ENCODE results near the gene FGF1. TPM values are rescaled to one million over a fixed set of nuclear protein-coding genes. Genes with fewer than 3 reads are reported as not detected.

Gene FGF1
- total and polyA plus RNA-seq, 2 donors (not counting 3 experiments of a cell fraction or from before 2014, with no cell fraction given): not detected

GRCh38 chr5:142609142-142609541 lies 76.7 kb downstream of the FGF1 start:
- BruUV-seq (replicated peaks): no TSS peak
- DNase-seq (ENCODE audit: low read depth, low spot score): no peak
- H3K4me3 ChIP-seq (replicated peaks in 1 of 3; ENCODE audit: insufficient read depth in 1 of 3, low read depth in 1 of 3, low read length in 3 of 3): no peak overlapping the region
- peaks cover 2 to 37% of the 10 kb centered on the region in 2 experiments for H3K27me3 ChIP-seq (ENCODE audit: control insufficient read depth in 2 of 2, insufficient read depth in 2 of 2, low read length in 2 of 2)
- no peaks in the 10 kb centered on the region for H4K20me1 ChIP-seq (replicated peaks; ENCODE audit: control insufficient read depth, extremely low read depth, insufficient read depth, low read length)
- H3K9me1 ChIP-seq (replicated peaks; ENCODE audit: control insufficient read depth, extremely low read depth, insufficient read depth, low read length): no peaks in the 10 kb centered on the region
- no peak overlapping the region for H3K4me2 ChIP-seq (ENCODE audit: insufficient read depth, low read length)
- POLR2A ChIA-PET: no interaction called here
- H3K36me3 ChIP-seq (ENCODE audit: control insufficient read depth in 2 of 2, extremely low read depth in 1 of 2, insufficient read depth in 2 of 2, low read length in 2 of 2): no peaks in the 10 kb centered on the region
- H3K9ac ChIP-seq (replicated peaks; ENCODE audit: extremely low read depth, insufficient read depth, low read length): no peak overlapping the region
- no peaks in the 10 kb centered on the region for H3K4me1 ChIP-seq (ENCODE audit: control insufficient read depth, extremely low read depth, insufficient read depth, low read length)
- H3K79me2 ChIP-seq (ENCODE audit: control insufficient read depth, insufficient read depth, low read length): no peaks in the 10 kb centered on the region
- no peak for FAIRE-seq
- CTCF ChIA-PET: interaction anchor here (1.8 to 4.7 kb wide), 4 partner anchors 22 to 104 kb away, joined by 4 to 96 read pairs (median 28); no protein-coding TSS in a partner anchor
- intact Hi-C loops (cut with micrococcal nuclease): no loop called here
- H3K27ac ChIP-seq (ENCODE audit: insufficient read depth, low read depth, low read length): no peak overlapping the region
- TF ChIP-seq MAX (IDR thresholded peaks at IDR 0.05; ENCODE audit: insufficient read depth, insufficient read length) (no peak), POLR2AphosphoS5 (IDR thresholded peaks at IDR 0.05; ENCODE audit: insufficient read depth, low read depth, low read length) (no peak), GATA2 (IDR thresholded peaks at IDR 0.05; ENCODE audit: insufficient read depth, insufficient read length, low read depth, low read length) (no peak), MYC (IDR thresholded peaks at IDR 0.05; ENCODE audit: low read depth, low read length) (no peak), POLR2A (IDR thresholded peaks at IDR 0.05; ENCODE audit: low read depth, low read length) (no peak), JUN (IDR thresholded peaks at IDR 0.05; ENCODE audit: borderline replicate concordance, insufficient read depth, insufficient read length, low read depth) (no peak), FOS (IDR thresholded peaks at IDR 0.05; ENCODE audit: borderline replicate concordance, insufficient read depth, low read length) (no peak), EZH2 (IDR thresholded peaks at IDR 0.05; ENCODE audit: borderline replicate concordance, low read depth, low read length, severe bottlenecking) (no peak), CTCF (IDR thresholded peaks at IDR 0.05; ENCODE audit: extremely low read depth in 1 of 2, insufficient read depth in 1 of 2, low read depth in 1 of 2, low read length in 2 of 2) (no peak)
- no peak overlapping the region for H2AFZ ChIP-seq (ENCODE audit: low read depth, low read length)
- dilution Hi-C loops (cut with MboI; ENCODE audit: extremely low pct_ligation_motif_present, low sequenced_read_pairs): no loop called here
- H3K9me3 ChIP-seq (replicated peaks; ENCODE audit: control insufficient read depth, insufficient read depth, low read length): no peaks in the 10 kb centered on the region

All from endothelial cell of umbilical vein (primary cell).